ENCODE data around the gene CTDP1. TPM values are rescaled to one million over a fixed set of nuclear protein-coding genes. Genes with fewer than 3 reads are reported as not detected.
A peak's percentile ranks its signal among the peaks of the same experiment; 100 is the strongest.

The CTDP1 gene
- polyA plus RNA-seq (2013, experiment 1 of 2), result 19.0 TPM
- 19.0 TPM for polyA plus RNA-seq (2013, experiment 2 of 2)

- Histone ChIP-seq H3K27ac (ENCODE audit: low read depth, low read length) (peak within 1 kb of the TSS; percentile 77), H3K56ac (ENCODE audit: low read length) (peak within 1 kb of the TSS; percentile 98), H2BK120ac (ENCODE audit: low read depth, low read length) (no peak within 1 kb of the TSS), H3K4me3 (ENCODE audit: low read length) (peak within 1 kb of the TSS; percentile 82), H3K36me3 (ENCODE audit: control insufficient read depth, insufficient read depth, low read length) (no peaks in the 10 kb centered on the region), H3K4ac (ENCODE audit: low read depth, low read length) (no peak within 1 kb of the TSS), H2AK5ac (ENCODE audit: low read length) (no peak within 1 kb of the TSS), H3K4me2 (ENCODE audit: low read length) (peak within 1 kb of the TSS; percentile 84), H3K9ac (ENCODE audit: low read length) (peak within 1 kb of the TSS; percentile 91), H2BK5ac (ENCODE audit: low read length) (peak within 1 kb of the TSS; percentile 94), H3K4me1 (ENCODE audit: control insufficient read depth, low read depth, low read length) (peaks cover 4% of the 10 kb centered on the region), H4K8ac (ENCODE audit: low read depth, low read length) (no peak within 1 kb of the TSS), H3K79me1 (ENCODE audit: low read length) (peaks cover 32% of the 10 kb centered on the region), H3K23ac (ENCODE audit: low read length) (peak within 1 kb of the TSS; percentile 26), H3K27me3 (ENCODE audit: insufficient read depth, low read length, poor library complexity) (no peaks in the 10 kb centered on the region), H3K18ac (ENCODE audit: low read length) (peak within 1 kb of the TSS; percentile 55), H4K5ac (ENCODE audit: low read length) (no peak within 1 kb of the TSS), H3K79me2 (ENCODE audit: control insufficient read depth, insufficient read depth, low read length) (peaks cover 47% of the 10 kb centered on the region), H2BK15ac (replicated peaks; ENCODE audit: low read depth) (no peak within 1 kb of the TSS)
- WGBS (ENCODE audit: extremely low coverage, insufficient coverage, low lambda C conversion rate), result no CpG with 5 or more reads among the region's 88 CpGs
- DNase-seq, result peak; percentile 96
Observed at GRCh38 chr18:79679552-79680099, at the start of gene CTDP1. Gene CTDP1, plus strand, starts transcription at chr18:79679803. Its CDS starts 145 bp downstream, at chr18:79679948.

GRCh38 chr18:79630281-79631095, 49.1 kb upstream of the CTDP1 start:
- Histone ChIP-seq H3K4ac (ENCODE audit: low read depth, low read length) (no peak overlapping the region), H3K23ac (ENCODE audit: low read length) (no peak overlapping the region), H3K9ac (ENCODE audit: low read length) (no peak overlapping the region), H3K56ac (ENCODE audit: low read length) (no peak overlapping the region), H3K79me1 (ENCODE audit: low read length) (no peaks in the 10 kb centered on the region), H3K18ac (ENCODE audit: low read length) (no peak overlapping the region), H3K4me2 (ENCODE audit: low read length) (no peak overlapping the region), H3K27me3 (ENCODE audit: insufficient read depth, low read length, poor library complexity) (no peaks in the 10 kb centered on the region), H3K79me2 (ENCODE audit: control insufficient read depth, insufficient read depth, low read length) (no peaks in the 10 kb centered on the region), H4K5ac (ENCODE audit: low read length) (no peak overlapping the region), H2BK5ac (ENCODE audit: low read length) (peak overlapping the region; percentile 41), H3K4me3 (ENCODE audit: low read length) (no peak overlapping the region), H2BK120ac (ENCODE audit: low read depth, low read length) (no peak overlapping the region), H4K8ac (ENCODE audit: low read depth, low read length) (no peak overlapping the region), H2BK15ac (replicated peaks; ENCODE audit: low read depth) (no peak overlapping the region), H3K36me3 (ENCODE audit: control insufficient read depth, insufficient read depth, low read length) (no peaks in the 10 kb centered on the region), H3K4me1 (ENCODE audit: control insufficient read depth, low read depth, low read length) (no peaks in the 10 kb centered on the region), H3K27ac (ENCODE audit: low read depth, low read length) (no peak overlapping the region), H2AK5ac (ENCODE audit: low read length) (no peak overlapping the region)
- DNase-seq, result no peak
- no CpG with 5 or more reads among the region's 36 CpGs for WGBS (ENCODE audit: extremely low coverage, insufficient coverage, low lambda C conversion rate)

GRCh38 chr18:79631096-79631507, 48.5 kb upstream of the CTDP1 start:
- Histone ChIP-seq H3K4me1 (ENCODE audit: control insufficient read depth, low read depth, low read length) (no peaks in the 10 kb centered on the region), H2BK120ac (ENCODE audit: low read depth, low read length) (no peak overlapping the region), H2AK5ac (ENCODE audit: low read length) (no peak overlapping the region), H3K18ac (ENCODE audit: low read length) (no peak overlapping the region), H3K27me3 (ENCODE audit: insufficient read depth, low read length, poor library complexity) (no peaks in the 10 kb centered on the region), H3K4me3 (ENCODE audit: low read length) (no peak overlapping the region), H3K79me1 (ENCODE audit: low read length) (no peaks in the 10 kb centered on the region), H3K4ac (ENCODE audit: low read depth, low read length) (no peak overlapping the region), H3K56ac (ENCODE audit: low read length) (no peak overlapping the region), H3K4me2 (ENCODE audit: low read length) (no peak overlapping the region), H4K8ac (ENCODE audit: low read depth, low read length) (no peak overlapping the region), H3K79me2 (ENCODE audit: control insufficient read depth, insufficient read depth, low read length) (no peaks in the 10 kb centered on the region), H2BK15ac (replicated peaks; ENCODE audit: low read depth) (no peak overlapping the region), H2BK5ac (ENCODE audit: low read length) (peak overlapping the region; percentile 41), H3K36me3 (ENCODE audit: control insufficient read depth, insufficient read depth, low read length) (no peaks in the 10 kb centered on the region), H3K9ac (ENCODE audit: low read length) (no peak overlapping the region), H3K23ac (ENCODE audit: low read length) (no peak overlapping the region), H3K27ac (ENCODE audit: low read depth, low read length) (no peak overlapping the region), H4K5ac (ENCODE audit: low read length) (no peak overlapping the region)
- DNase-seq, result no peak
- WGBS (ENCODE audit: extremely low coverage, insufficient coverage, low lambda C conversion rate), result no CpG with 5 or more reads among the region's 21 CpGs

- no peaks in the 10 kb centered on the region for H3K27me3 ChIP-seq (ENCODE audit: insufficient read depth, low read length, poor library complexity)
- H4K8ac ChIP-seq (ENCODE audit: low read depth, low read length), result no peak overlapping the region
- no peak overlapping the region for H3K4me3 ChIP-seq (ENCODE audit: low read length)
- H3K4me2 ChIP-seq (ENCODE audit: low read length), result no peak overlapping the region
- H3K79me1 ChIP-seq (ENCODE audit: low read length), result no peaks in the 10 kb centered on the region
- H2AK5ac ChIP-seq (ENCODE audit: low read length), result no peak overlapping the region
- DNase-seq, result no peak
- H3K23ac ChIP-seq (ENCODE audit: low read length), result no peak overlapping the region
- H3K4ac ChIP-seq (ENCODE audit: low read depth, low read length), result no peak overlapping the region
- H3K36me3 ChIP-seq (ENCODE audit: control insufficient read depth, insufficient read depth, low read length), result no peaks in the 10 kb centered on the region
- no CpG with 5 or more reads among the region's 12 CpGs for WGBS (ENCODE audit: extremely low coverage, insufficient coverage, low lambda C conversion rate)
- H2BK15ac ChIP-seq (replicated peaks; ENCODE audit: low read depth), result no peak overlapping the region
- H4K5ac ChIP-seq (ENCODE audit: low read length), result no peak overlapping the region
- no peak overlapping the region for H3K56ac ChIP-seq (ENCODE audit: low read length)
- no peak overlapping the region for H3K9ac ChIP-seq (ENCODE audit: low read length)
- no peak overlapping the region for H3K18ac ChIP-seq (ENCODE audit: low read length)
- no peak overlapping the region for H2BK5ac ChIP-seq (ENCODE audit: low read length)
- H3K4me1 ChIP-seq (ENCODE audit: control insufficient read depth, low read depth, low read length), result no peaks in the 10 kb centered on the region
- H3K27ac ChIP-seq (ENCODE audit: low read depth, low read length), result no peak overlapping the region
- no peak overlapping the region for H2BK120ac ChIP-seq (ENCODE audit: low read depth, low read length)
- no peaks in the 10 kb centered on the region for H3K79me2 ChIP-seq (ENCODE audit: control insufficient read depth, insufficient read depth, low read length)
Observed at GRCh38 chr18:79631761-79632446, 47.7 kb upstream of the CTDP1 start.

GRCh38 chr18:79632765-79633164, 46.8 kb upstream of the CTDP1 start:
- H3K36me3 ChIP-seq (ENCODE audit: control insufficient read depth, insufficient read depth, low read length), result no peaks in the 10 kb centered on the region
- DNase-seq, result no peak
- no peak overlapping the region for H3K56ac ChIP-seq (ENCODE audit: low read length)

More at GRCh38 chr18:79632765-79633164, 46.8 kb upstream of the CTDP1 start:
- no peaks in the 10 kb centered on the region for H3K4me1 ChIP-seq (ENCODE audit: control insufficient read depth, low read depth, low read length)
- no peak overlapping the region for H2AK5ac ChIP-seq (ENCODE audit: low read length)
- H3K27ac ChIP-seq (ENCODE audit: low read depth, low read length), result no peak overlapping the region
- no peak overlapping the region for H3K23ac ChIP-seq (ENCODE audit: low read length)
- no peak overlapping the region for H4K8ac ChIP-seq (ENCODE audit: low read depth, low read length)
- H2BK15ac ChIP-seq (replicated peaks; ENCODE audit: low read depth), result no peak overlapping the region
- H2BK120ac ChIP-seq (ENCODE audit: low read depth, low read length), result no peak overlapping the region
- H3K79me1 ChIP-seq (ENCODE audit: low read length), result no peaks in the 10 kb centered on the region
- H3K4ac ChIP-seq (ENCODE audit: low read depth, low read length), result no peak overlapping the region
- no peak overlapping the region for H3K4me2 ChIP-seq (ENCODE audit: low read length)
- no peak overlapping the region for H3K18ac ChIP-seq (ENCODE audit: low read length)
- H4K5ac ChIP-seq (ENCODE audit: low read length), result no peak overlapping the region
- no peak overlapping the region for H2BK5ac ChIP-seq (ENCODE audit: low read length)
- H3K79me2 ChIP-seq (ENCODE audit: control insufficient read depth, insufficient read depth, low read length), result no peaks in the 10 kb centered on the region
- WGBS (ENCODE audit: extremely low coverage, insufficient coverage, low lambda C conversion rate), result no CpG with 5 or more reads among the region's 14 CpGs
- no peak overlapping the region for H3K4me3 ChIP-seq (ENCODE audit: low read length)
- H3K27me3 ChIP-seq (ENCODE audit: insufficient read depth, low read length, poor library complexity), result peaks cover 2% of the 10 kb centered on the region
- no peak overlapping the region for H3K9ac ChIP-seq (ENCODE audit: low read length)
